Fibroblast of skin of left quadriceps (primary cell): Measurements from ENCODE around the gene ITGB1.
"Not testable (repeated sequence)": the region's sequence is repeated elsewhere in the genome, so short reads cannot be mapped to it uniquely, and the experiment has no call there.

Experiments used
- DNase-seq, 2 experiments: peaks; one replicate each; pipeline ENCODE4 v3.0.0-alpha.2; 2013; ENCODE audit warnings: low read depth in 2 of 2

The ITGB1 gene

DNA sequence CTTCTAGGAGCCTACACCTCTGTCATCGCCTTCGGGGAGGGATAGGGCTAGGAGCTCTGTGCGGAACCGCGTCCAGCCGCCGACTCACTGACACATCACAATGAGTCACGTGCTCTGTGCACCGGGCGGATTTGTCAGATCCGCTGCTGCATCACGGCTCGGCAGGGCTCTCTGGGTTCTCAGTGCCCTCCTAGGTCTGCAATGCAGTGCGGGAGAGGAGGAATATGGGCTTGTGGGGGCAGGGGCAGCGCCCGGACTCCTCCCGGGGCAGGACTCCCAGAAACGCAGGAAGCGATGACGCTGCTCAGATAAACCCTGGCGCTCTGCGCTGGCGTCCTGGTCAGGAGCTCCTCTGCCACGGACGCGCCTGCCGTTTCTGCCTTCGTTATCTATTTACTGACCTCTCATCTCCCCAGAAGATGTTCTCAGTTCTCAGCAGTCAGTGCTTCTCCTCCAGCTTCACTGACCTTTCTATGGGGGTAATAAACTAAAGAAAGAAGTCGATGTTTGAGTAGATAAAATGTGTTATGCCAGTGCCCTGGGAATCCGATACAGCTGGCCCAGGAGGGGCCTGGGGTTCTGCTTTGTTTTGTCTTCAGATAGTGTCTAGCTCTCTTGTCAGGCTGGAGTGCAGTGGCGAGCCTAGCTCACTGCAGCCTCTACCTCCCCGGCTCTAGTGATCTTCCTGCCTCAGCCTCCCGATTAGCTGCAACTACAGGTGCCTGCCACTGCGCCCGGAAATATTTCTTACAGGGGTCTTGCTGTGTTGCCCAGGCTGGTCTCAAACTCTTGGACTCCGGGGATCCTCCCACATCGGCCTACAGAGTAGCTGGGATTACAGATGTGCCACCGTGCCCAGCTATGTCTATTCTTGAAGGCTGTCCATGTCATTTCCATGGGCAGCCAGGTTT, 22.8 kb upstream of the ITGB1 start:
- DNase-seq = peak; percentile 95

DNA sequence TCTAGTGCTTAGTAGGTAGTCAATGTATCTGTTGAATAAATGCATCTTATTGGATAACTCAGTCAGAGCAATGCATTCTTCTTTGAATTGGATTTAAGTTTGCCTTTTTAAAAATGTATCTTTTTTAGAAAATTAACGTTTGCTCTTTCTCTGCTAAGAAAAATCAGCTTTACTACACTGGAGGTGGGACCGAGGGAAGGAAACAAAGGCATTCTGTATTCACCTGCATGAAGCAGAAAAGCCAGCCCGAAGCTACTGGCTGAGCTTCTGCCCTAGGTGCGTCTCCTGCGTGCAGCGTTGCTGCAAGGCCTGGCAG, 22.2 kb upstream of the ITGB1 start:
- DNase-seq = no peak

DNA sequence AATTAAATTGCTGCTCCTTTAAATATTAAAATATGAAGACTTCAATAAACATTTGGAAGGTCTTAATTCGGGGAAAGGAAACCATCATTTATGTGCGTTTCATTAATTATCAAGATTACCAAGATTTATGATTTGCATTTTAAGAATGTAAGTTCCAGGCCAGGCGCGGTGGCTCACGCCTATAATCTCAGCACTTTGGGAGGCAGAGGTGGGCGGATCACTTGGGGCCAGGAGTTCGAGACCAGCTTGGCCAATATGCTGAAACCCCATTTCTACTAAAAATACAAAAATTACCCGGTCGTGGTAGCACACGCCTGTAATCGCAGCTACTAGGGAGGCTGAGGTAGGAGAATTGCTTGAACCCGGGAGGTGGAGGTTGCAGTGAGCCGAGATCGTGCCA, 21.7 kb upstream of the ITGB1 start:
- not testable (repeated sequence) for DNase-seq

DNA sequence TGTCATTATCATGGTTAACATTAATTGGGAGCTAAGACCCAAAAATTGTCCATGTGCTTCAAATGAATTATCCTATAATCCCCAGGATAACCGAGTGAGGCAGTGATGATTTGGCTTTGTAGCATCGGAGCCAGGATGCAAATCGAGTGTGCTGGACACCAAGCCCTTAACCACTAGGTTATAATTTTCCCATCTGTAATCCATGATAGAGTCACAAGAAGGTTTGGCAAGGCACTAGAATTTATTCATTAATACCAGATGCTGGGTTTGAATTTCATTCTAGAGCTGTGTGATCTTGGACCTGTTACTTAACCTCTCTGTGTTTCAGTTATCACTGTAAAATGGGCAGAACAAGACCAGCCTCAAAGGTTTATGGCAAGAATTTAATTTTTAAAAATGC, 21.0 kb upstream of the ITGB1 start:
- DNase-seq = peak; percentile 84 to 85

DNA sequence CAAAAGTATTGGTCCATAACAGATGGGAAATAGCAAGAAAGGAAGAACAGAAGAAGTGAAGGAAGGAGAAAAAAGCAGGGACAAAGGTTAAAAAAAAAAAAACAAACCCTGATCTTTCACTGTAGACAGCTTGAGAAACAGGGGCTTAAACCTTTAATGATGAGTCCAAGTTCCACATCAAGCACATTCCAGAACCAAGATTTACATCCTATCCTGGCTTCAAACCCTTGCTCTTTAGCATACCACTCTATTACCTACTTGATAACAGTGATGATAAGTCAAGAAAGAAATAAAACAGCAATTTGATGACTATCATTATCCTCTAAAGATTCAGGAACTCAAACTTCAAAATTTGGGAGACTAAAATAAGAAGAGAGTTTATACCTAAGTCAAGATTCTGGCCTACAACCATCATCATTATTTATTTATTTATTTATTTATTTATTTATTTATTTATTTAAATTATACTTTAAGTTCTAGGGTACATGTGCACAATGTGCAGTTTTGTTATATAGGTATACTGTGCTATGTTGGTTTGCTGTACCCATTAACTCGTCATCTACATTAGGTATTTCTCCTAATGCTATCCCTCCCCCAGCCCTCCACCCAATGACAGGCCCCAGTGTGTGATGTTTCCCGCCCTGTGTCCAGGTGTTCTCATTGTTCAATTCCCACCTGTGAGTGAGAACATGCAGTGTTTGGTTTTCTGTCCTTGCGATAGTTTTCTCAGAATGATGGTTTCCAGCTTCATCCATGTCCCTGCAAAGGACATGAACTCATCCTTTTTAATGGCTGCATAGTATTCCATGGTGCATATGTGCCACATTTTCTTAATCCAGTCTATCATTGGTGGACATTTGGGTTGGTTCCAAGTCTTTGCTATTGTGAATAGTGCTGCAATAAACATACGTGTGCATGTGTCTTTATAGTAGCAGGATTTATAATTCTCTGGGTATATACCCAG, 20.1 kb upstream of the ITGB1 start:
- DNase-seq = not testable (repeated sequence)

DNA sequence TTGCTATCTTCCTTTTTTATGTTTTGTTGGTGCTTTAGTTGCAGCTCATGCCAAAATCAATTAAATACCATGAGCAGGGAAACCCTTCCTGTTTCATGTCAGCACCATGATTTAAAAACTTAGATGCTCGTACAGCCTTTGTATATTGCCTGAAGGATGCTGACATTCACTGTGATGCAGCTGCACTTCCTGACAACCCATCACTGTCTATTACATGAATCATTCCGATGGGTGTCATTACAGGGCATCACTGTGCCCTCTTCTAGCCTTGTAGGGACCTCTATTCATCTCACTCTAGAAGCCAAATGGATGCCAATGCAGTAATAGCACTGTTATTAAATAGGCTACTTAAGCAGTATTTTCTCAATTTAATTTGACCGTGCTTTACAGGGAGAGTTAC, 18.3 kb upstream of the ITGB1 start:
- no peak for DNase-seq

DNA sequence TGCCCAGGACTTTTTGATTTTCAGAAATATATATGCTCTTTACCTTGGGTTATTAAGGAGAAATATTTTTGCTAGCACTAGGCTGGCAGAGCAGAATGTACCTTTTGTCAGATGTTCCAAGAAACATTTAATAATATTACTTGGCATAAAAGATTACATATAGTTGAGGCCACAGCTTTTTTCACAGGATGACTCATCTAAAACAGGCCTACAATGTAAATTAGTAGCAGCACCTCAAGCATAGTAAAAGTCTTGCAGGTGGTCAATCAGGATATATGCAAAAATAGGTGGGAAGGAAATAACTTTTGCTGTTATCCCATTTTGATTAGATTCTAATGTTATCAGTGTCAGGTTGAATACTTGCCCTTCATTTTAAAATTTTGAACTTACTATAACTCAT, 14.9 kb upstream of the ITGB1 start:
- DNase-seq = no peak

DNA sequence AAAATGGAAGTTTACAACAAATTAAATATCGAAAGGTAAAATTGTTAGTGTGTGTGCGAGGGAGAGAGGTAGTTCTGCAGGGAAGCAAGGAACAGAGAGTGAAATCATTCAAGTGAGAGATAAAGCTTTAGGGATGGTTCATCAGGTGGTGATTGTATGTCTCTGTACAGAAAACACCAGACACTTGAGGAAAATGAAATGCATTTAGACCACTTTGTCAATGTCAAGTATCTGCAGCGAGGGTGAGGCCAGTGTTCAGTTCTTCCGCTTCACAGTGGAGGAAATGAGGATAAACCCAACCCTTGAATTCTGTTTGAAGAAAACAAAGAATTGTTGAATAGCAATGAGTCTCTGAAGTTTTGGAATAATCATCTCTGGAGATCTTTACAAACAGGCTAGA, 14.4 kb upstream of the ITGB1 start:
- DNase-seq = no peak

DNA sequence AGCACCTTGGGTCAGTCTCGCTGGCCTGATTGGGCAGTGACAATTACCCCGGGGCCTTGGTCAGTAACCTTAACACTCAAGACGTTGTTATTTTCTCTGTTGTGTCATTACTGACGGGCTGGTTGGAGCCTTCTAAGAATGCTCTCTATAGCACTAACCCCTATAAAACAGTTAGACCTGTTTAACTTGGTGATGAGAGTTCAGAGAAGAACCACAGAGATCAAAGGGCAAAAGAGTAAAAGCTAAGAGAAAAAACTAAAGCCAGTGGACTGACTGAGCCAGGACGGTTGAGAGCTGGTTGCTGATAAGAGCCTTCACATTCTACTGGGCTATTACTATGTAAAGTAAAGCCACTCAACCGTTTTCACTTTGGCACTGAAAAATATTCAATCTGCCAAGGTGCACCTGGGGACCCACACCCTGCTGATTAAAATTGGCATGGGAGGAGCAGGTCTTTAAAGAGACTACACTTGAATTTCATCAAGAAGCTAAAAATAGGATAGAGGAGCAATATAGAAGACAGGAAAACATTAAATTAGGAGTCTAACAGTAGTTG, 13.6 kb upstream of the ITGB1 start:
- DNase-seq = no peak

DNA sequence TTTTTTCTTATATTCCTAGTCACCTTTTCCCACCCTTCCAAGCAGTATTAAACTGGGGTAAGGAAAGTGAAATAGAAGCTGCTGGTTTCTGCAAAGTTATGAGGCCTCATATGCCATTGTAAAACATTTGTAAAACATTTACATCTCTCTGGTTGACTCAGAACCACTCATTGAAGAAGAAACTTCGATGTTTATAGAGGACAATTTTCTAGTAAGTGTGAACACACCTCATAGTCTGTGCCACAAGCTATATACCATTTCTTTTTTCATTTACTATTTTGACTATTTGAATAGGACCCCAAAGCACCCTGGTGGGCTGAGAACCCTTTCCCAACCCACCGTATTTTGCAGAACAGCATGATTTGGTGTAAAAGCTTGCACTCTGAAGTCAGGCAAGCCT, 12.9 kb upstream of the ITGB1 start:
- DNase-seq = no peak

DNA sequence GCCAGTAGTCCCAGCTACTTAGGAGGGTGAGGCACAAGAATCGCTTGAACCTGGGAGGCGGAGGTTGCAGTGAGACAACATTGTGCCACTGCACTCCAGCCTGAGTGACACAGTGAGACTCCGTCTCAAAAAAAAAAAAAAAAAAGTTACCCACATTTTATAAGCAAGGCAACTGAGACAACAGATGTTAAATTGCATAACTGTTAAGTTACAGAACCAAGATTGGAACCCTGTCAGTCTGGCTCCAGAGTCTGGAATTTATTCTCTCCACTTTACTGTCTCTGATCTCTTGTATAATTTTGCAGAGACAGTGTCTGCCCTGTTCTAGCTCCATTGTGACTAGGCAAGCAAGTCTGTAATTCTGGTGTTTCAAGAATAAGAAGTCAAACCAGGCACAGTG, 6.2 kb upstream of the ITGB1 start:
- DNase-seq = no peak

DNA sequence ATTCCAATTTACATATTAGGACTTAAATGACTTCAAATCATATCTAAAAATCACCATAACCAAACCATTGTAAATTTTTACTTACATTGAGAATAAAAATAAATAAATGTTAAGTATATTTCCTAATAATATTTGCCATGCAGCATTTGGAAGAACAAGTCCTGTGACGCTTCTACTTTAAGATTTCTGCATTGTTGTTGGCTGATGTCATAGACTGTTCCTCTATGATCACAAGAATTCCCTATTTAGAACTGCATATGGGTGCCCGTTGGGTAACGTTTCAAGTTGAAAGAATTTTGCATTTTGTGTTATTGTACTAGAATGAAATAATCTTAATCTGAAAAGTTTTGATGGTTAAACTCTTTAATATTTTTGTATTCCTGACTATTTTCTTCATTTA, 5.1 kb upstream of the ITGB1 start:
- DNase-seq = peak; percentile 57

DNA sequence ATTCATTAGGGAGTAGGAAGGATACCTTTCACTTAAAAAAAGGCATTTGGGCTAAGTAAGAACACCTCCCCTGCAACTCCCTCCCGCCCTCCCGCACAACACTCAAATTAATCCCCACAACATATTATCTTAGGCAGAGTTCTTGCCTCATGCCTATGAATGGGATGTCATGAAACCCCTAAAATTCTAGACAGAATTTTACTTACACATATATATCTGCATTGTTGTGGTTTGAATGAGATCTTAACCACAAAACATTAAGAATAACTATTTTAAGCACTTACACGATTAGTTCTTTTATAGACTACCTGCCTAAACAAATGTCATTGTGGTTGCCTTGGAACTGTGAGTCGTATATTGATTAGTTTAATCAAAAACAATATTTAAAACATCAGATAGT, 4.5 kb upstream of the ITGB1 start:
- DNase-seq = no peak

DNA sequence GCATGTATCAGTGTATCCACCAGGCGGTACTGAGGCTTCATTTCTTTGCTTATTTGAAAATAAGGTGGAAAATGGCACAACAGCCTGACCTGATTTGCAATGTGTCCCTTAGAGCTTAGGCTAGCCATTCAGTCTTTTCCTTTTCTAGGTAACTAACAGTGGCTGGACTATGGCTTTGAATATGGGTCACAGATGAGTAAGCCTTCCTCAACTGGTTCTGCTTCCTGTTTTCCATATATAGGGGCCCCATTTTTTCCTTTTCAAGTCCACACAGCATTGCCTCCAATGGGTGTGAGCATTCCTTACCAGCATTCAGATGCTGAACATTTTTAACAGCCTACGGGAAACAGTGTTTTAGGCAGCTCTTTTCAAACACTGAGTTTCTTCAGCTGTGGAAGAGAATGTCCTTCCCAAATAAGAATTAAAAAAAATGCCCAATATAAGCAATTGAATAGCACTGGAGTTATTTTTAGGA, 3.9 kb upstream of the ITGB1 start:
- no peak for DNase-seq

DNA sequence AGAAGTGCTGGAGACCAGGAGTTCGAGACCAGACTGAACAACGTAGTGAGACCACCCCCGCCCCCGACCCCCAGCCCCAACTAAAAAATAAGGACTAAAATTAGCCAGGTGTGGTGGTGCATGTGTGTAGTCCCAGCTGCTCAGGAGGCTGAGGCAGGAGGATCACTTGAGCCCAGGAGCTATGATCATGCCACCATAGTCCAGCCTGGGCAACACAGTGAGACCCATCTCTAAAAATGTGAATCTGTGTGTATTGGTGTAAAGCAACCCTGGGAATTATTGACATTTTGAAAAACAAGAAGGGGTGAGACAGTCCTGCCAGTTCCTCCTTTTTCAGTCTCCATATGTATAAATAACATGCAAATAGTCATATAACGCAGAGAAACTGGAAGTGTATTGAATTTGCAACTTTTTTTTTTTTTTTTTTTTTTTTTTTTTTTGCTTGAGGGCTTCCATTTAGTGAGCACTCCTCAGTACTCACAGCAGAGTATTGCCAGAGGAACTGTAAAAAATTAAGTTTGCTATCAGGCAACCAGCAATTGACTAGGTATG, 3.4 kb upstream of the ITGB1 start:
- no peak for DNase-seq

DNA sequence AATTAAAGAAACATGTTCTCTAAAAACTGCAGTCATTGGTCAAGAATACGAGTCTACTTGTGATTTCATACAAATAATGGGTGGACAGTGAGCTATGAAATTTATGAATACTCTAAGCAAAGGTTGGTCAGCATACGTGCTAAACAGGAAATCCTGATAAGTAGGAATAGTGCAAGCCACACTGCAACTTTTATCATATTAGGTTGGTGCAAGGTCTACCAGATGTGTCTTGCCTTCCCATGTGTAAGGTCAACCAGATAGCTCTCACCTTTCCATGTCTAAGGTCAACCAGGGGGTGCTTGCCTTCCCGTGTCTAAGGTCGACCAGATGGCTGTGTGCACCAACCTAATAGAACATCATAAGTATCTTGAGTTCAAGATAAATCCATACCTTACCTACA, 2.0 kb upstream of the ITGB1 start:
- no peak for DNase-seq

DNA sequence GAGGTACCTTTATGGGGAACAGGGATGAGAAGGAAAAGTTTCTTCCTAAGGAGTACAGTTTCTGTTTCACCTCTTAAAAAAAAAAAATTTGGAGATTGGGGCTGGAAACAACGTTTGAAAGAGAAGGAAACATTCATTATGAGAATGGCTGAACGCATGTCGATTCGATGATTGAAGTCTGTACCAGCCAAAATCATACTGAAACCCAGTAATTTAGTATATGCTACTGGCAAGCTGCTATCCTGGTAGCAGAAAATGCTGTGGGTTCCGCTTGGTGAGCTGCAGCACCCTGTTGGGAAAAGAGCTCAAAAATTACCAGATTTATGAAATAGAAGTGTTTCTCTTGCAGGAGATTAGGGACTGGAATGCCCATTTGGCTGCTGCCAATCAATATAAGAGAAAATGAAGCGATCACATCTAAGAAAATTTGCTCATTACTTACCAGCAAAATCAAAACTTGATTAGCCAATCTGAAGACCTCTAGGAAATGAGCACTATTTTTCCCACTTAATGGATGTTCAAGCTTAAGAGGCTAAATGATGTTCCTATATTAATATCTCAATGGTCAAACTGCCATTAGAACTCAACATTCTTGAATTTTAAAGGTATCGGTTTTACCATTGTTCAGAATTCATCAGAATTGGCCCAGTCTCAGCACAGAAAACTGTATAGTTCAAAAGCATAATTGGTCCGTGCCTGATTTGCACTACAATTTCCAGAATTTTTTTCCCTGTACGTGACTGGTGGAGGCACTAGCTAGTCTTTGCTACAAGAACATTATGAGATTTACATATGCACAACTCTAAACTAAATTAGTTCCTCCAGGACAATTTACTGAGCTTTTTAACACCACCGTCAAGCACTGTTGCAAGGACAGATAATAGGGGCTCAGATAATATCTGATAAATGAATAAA, 1.2 kb upstream of the ITGB1 start:
- DNase-seq = no peak

DNA sequence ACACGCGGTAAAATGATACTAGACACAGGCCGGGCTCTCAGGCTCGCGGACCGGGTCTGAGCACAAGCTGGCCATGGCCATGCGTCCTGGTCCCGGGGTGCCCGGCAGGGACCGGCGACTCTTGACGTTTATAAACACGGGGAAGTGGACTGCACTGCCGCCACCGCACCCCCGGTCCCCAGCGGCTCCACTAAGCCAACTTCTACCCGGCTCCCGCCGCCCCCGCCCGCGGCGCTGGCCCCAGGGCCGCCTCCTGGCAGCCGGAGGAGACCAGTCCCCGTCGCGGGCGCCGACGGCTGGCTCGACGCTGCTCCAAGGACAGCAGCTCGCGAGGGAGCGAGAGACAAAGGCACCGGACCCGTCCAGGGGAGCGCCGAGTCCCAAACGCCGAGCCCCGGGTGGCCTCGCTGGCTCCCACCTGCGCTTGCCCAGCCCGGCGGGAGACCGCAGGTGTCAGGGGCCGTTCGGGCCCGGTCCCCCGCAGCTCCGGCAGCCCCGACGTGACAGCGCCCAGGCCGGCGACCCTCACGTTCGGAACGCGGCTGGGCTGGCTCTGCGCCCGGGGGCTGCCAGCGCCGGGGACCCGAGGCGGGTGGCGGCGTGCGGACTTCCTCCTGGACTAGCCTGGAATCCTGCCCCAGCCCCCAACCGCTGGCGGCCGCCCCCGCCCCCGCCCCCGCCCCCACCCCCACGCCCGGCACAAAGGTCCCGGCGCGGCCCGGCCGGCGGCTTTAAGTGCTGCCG, 517 bp downstream of the ITGB1 start:
- DNase-seq = no peak

DNA sequence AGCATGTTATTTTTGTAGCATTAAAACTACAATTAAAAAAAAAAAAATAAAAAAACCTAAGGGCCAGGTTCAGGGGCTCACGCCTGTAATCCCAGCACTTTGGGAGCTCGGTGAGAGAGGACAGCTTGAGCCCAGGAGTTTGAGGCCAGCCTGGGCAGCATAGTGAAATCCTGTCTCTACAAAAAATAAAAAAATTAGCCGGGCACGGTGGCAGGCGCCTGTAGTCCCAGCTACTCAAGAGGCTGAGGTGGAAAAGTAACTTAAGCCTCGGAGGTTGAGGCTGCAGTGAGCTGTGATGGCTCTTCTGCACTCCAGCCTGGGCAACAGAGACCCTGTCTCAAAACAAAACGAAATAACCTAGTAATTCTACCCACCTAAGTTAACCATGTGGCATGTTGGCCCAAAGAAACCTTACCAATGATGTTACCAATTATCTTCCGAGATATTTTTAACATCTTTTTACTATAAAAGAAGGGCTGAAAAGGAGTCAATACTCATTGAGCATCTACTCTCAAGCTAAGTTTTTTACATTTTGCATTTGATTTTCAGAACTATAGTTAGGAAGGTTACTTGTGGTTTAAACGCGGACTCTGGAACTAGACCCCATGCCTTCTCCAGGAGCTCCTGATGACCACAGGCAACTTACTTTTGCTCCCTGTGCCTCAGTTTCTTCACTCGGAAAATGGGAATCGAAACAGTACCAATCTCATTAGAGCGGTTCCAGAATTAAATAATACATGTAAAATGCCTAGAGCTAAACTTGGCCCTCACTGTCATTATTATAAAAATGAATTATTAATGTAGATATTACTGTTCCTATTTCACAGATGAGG, 1.4 kb downstream of the ITGB1 start:
- no peak for DNase-seq
